GM12872 (cell line): ENCODE measurements around the gene PSIP1.

Source experiments
- CTCF ChIP-seq: IDR thresholded peaks from 3 replicates; pipeline ENCODE4 v1.5.1; 2011; ENCODE audit warnings: low read depth, mild to moderate bottlenecking, low read length, moderate library complexity; ENCODE audit not compliant: insufficient read depth

PSIP1 gene

GRCh38 chr9:15499139-15499538 is 11.6 kb downstream of the PSIP1 start:
- no peak for TF ChIP-seq CTCF

GRCh38 chr9:15498246-15498995 is 12.3 kb downstream of the PSIP1 start:
- no peak for TF ChIP-seq CTCF

- TF ChIP-seq CTCF, result no peak
Measured at GRCh38 chr9:15492485-15493150, 18.2 kb downstream of the PSIP1 start.

- TF ChIP-seq CTCF, result no peak
Measured at GRCh38 chr9:15491950-15492349, 18.8 kb downstream of the PSIP1 start.

- peak; percentile 38; the same call in 1 of the 3 replicates for TF ChIP-seq CTCF
Measured at GRCh38 chr9:15485836-15486666, 24.7 kb downstream of the PSIP1 start.

- TF ChIP-seq CTCF, result no peak
Measured at GRCh38 chr9:15484802-15485201, 26.0 kb downstream of the PSIP1 start.

- no peak for TF ChIP-seq CTCF
Measured at GRCh38 chr9:15482146-15482545, 28.6 kb downstream of the PSIP1 start.
